PFSK-1 (cell line): Measurements from ENCODE around the gene TNS3.

Source experiments
- FOXP2 ChIP-seq: optimal IDR thresholded peaks from 2 replicates; pipeline ENCODE3; 2011; ENCODE audit warnings: borderline replicate concordance, control low read depth, inconsistent platforms; ENCODE audit not compliant: insufficient read depth; ENCODE audit errors: extremely low read length, extremely low read depth
- POLR2AphosphoS5 ChIP-seq: IDR thresholded peaks from 2 replicates; pipeline ENCODE4 v1.6.1; 2012; ENCODE audit warnings: low read depth, mild to moderate bottlenecking, control low read depth, low read length, moderate library complexity
- REST ChIP-seq, 2 experiments: IDR thresholded peaks; 2 replicates each; pipeline versions ENCODE4 v1.6.1 to v1.8.0; 2011 to 2012; ENCODE audit warnings: low read depth in 2 of 2, low read length in 2 of 2, control low read depth in 1 of 2, inconsistent platforms in 1 of 2, mild to moderate bottlenecking in 1 of 2, moderate library complexity in 1 of 2; ENCODE audit not compliant: insufficient read depth in 1 of 2
- SIN3A ChIP-seq: IDR thresholded peaks from 2 replicates; pipeline ENCODE4 v1.6.1; 2012; ENCODE audit warnings: mild to moderate bottlenecking, low read length, moderate library complexity, borderline replicate concordance; ENCODE audit not compliant: insufficient read depth
- TAF1 ChIP-seq: IDR thresholded peaks from 2 replicates; pipeline ENCODE4 v1.6.1; 2012; ENCODE audit warnings: low read length, control low read depth, borderline replicate concordance; ENCODE audit not compliant: insufficient read depth

TNS3 gene

DNA sequence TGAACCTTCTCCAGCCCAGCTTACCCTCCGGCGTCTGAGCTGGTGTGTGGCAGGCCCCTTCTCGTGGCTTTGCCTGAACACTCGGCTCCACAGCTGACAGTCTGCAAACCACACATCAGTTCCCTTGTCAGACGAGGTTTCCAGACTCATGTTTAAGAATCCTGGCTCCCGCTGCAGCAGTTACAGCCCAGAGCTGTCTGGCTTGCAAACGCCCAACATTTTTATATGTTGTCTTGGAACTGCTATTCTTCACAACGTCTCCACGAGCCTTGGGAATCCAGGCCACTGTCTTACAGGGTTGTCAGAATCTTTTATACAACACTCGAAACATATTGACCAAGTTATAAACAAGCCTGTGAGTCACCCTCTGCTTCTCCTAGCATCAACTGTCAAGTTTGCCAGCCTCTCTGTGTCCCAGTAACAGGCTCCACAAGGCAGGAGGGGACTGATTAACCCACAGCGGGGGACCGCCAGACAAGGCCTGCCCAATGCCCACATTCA lies 68.1 kb downstream of the TNS3 start:
- TF ChIP-seq POLR2AphosphoS5 (no peak), REST (IDR thresholded peaks at IDR 0.05; ENCODE audit: insufficient read depth in 1 of 2, low read depth in 2 of 2, low read length in 2 of 2) (no peak), FOXP2 (no peak), TAF1 (no peak), SIN3A (no peak)

GRCh38 chr7:47512481-47513176 lies 69.3 kb downstream of the TNS3 start:
- no peak for TF ChIP-seq FOXP2
- no peak for TF ChIP-seq TAF1
- no peak for TF ChIP-seq SIN3A
- TF ChIP-seq POLR2AphosphoS5: no peak
- no peak for TF ChIP-seq REST (IDR thresholded peaks at IDR 0.05; ENCODE audit: insufficient read depth in 1 of 2, low read depth in 2 of 2, low read length in 2 of 2)

DNA sequence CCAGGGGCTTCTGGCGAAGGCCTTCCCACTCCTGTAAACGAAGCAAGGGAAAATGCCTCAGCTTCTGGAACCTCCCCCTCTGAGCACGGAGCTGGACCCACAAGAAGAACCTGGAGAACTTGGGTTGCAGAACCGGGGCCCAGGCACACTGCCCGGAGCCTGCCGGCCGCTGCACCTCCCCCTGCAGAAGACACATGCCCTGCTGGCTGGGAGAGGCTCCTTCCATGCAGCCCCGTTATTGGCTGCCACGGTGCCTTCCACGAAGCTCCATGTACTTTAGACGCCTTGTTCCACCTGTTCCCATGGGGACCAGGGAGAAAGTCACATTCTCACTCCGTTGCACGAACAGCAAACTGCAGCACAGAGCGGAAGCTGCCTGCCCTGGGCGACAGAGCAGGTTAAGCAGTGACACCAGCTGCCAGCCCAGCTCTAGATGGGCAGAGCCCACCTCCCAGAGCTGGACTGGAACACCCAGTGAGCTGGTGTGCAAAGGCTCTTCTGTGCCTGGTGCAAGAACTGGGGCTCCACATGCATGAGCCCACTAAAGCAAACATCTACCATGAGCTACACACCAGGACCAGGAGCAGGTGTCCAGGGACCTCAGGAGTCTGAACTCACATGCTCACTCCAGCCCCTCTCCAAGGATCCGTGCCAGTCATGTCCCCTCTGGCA lies 70.1 kb downstream of the TNS3 start:
- TF ChIP-seq REST (IDR thresholded peaks at IDR 0.05; ENCODE audit: insufficient read depth in 1 of 2, low read depth in 2 of 2, low read length in 2 of 2) (no peak), FOXP2 (no peak), SIN3A (no peak), TAF1 (no peak), POLR2AphosphoS5 (no peak)

- no peak for TF ChIP-seq REST (IDR thresholded peaks at IDR 0.05; ENCODE audit: insufficient read depth in 1 of 2, low read depth in 2 of 2, low read length in 2 of 2)
Measured at GRCh38 chr7:47510786-47511185, 71.1 kb downstream of the TNS3 start.
